GM23338 (cell line): Measurements from ENCODE around the gene STT3B.

ENCODE experiments used
- CTCF ChIP-seq, 2 experiments: fragments of 200-600 bp in 1 of 2; sonication (generic) in 1 of 2; conservative IDR thresholded peaks; 2 replicates each; pipeline versions ENCODE4 v1.5.1 to v1.6.1; 2016 to 2017; ENCODE audit warnings: antibody characterized with exemption in 2 of 2, low read depth in 2 of 2, mild to moderate bottlenecking in 2 of 2, moderate library complexity in 1 of 2
- EZH2phosphoT487 ChIP-seq: fragments of 200-600 bp; sonication (generic); IDR thresholded peaks from one replicate; pipeline ENCODE4 v1.8.1; 2018; ENCODE audit warnings: antibody characterized with exemption; ENCODE audit not compliant: unreplicated experiment
- POLR2AphosphoS5 ChIP-seq: IDR thresholded peaks from 2 replicates; pipeline ENCODE4 v1.6.1; 2016; ENCODE audit warnings: antibody characterized with exemption, low read depth

- TF ChIP-seq CTCF (conservative IDR thresholded peaks at IDR 0.05; ENCODE audit: low read depth in 2 of 2) = no peak
- no peak for TF ChIP-seq POLR2AphosphoS5
- TF ChIP-seq EZH2phosphoT487 = no peak
These were observed 96.3 kb downstream of the STT3B start for GRCh38 chr3:31629054-31629453.
